HepG2 (cell line): ENCODE results near the gene RABGEF1. TPM values are rescaled to one million over a fixed set of nuclear protein-coding genes. Genes with fewer than 3 reads are reported as not detected.

Experiments
- ASH2L ChIP-seq: fragments of 300-600, 200-600 bp; sonication (generic); IDR thresholded peaks from 2 replicates; pipeline ENCODE4 v1.7.0; 2017; ENCODE audit warnings: low read depth, mild to moderate bottlenecking, moderate library complexity, mixed read lengths, low read length; ENCODE audit not compliant: insufficient read length
- BHLHE40 ChIP-seq: IDR thresholded peaks from 2 replicates; pipeline ENCODE4 v1.6.1; 2011; ENCODE audit warnings: low read length, improper control_type of control experiment
- FOSL2 ChIP-seq: sonication (generic); formaldehyde crosslinking; IDR thresholded peaks from 2 replicates; pipeline ENCODE4 v1.4.0; 2020; ENCODE audit warnings: missing genetic modification reagents
- HOMEZ ChIP-seq: IDR thresholded peaks from 2 replicates; pipeline ENCODE4 v1.6.1; 2016; ENCODE audit warnings: low read depth
- MAFG ChIP-seq: sonication (generic); formaldehyde crosslinking; IDR thresholded peaks from 2 replicates; pipeline ENCODE4 v1.5.1; 2020; ENCODE audit warnings: mild to moderate bottlenecking, missing genetic modification reagents
- MTA1 ChIP-seq: sonication (generic); formaldehyde crosslinking; IDR thresholded peaks from 2 replicates; pipeline ENCODE4 v1.4.0; 2020; ENCODE audit warnings: missing genetic modification reagents, mild to moderate bottlenecking, borderline replicate concordance
- NCOA1 ChIP-seq: sonication (generic); formaldehyde crosslinking; IDR thresholded peaks from 2 replicates; pipeline ENCODE4 v1.9.0; 2021; ENCODE audit warnings: missing genetic modification reagents
- PAX8 ChIP-seq: sonication (generic); formaldehyde crosslinking; IDR thresholded peaks from 2 replicates; pipeline ENCODE4 v1.8.0; 2022; ENCODE audit warnings: mild to moderate bottlenecking, missing genetic modification reagents, borderline replicate concordance
- REPIN1 ChIP-seq: sonication (generic); formaldehyde crosslinking; IDR thresholded peaks from 2 replicates; pipeline ENCODE4 v1.8.0; 2022; ENCODE audit warnings: missing genetic modification reagents, low read depth, mild to moderate bottlenecking, borderline replicate concordance
- SAFB2 ChIP-seq: sonication (generic); formaldehyde crosslinking; IDR thresholded peaks from 2 replicates; pipeline ENCODE4 v1.5.1; 2020; ENCODE audit warnings: missing genetic modification reagents, low read depth, mild to moderate bottlenecking, borderline replicate concordance
- SMAD9 ChIP-seq: sonication (generic); formaldehyde crosslinking; IDR thresholded peaks from 2 replicates; pipeline ENCODE4 v1.5.1; 2020; ENCODE audit warnings: mild to moderate bottlenecking, missing genetic modification reagents
- SOX6 ChIP-seq, 2 experiments: fragments of 450-650 bp in 1 of 2; sonication (generic) in 1 of 2; formaldehyde crosslinking in 1 of 2; IDR thresholded peaks; 2 replicates each; pipeline versions ENCODE4 v1.4.0 to v1.6.1; 2017 to 2020; ENCODE audit warnings: antibody characterized with exemption in 1 of 2, mild to moderate bottlenecking in 1 of 2, missing genetic modification reagents in 1 of 2
- TBX2 ChIP-seq: sonication (generic); formaldehyde crosslinking; IDR thresholded peaks from 2 replicates; pipeline ENCODE4 v1.5.0; 2020; ENCODE audit warnings: missing genetic modification reagents, mild to moderate bottlenecking, borderline replicate concordance
- THAP8 ChIP-seq: sonication (generic); formaldehyde crosslinking; IDR thresholded peaks from 2 replicates; pipeline ENCODE4 v1.5.1; 2020; ENCODE audit warnings: missing genetic modification reagents, mild to moderate bottlenecking, borderline replicate concordance
- XBP1 ChIP-seq: sonication (generic); formaldehyde crosslinking; IDR thresholded peaks from 2 replicates; pipeline ENCODE4 v1.5.0; 2020; ENCODE audit warnings: missing genetic modification reagents
- ZFP36 ChIP-seq: fragments of 150-350 bp; IDR thresholded peaks from 2 replicates; pipeline ENCODE4 v1.6.1; 2018; ENCODE audit warnings: borderline replicate concordance, low read length, low read depth; ENCODE audit not compliant: partially characterized antibody
- ZNF230 ChIP-seq: sonication (generic); formaldehyde crosslinking; IDR thresholded peaks from 2 replicates; pipeline ENCODE4 v1.4.0; 2020; ENCODE audit warnings: mild to moderate bottlenecking, missing genetic modification reagents
- ZNF33A ChIP-seq: sonication (generic); formaldehyde crosslinking; IDR thresholded peaks from 2 replicates; pipeline ENCODE4 v1.5.1; 2020; ENCODE audit warnings: missing genetic modification reagents, mild to moderate bottlenecking, moderate library complexity, borderline replicate concordance
- ZNF431 ChIP-seq: sonication (generic); formaldehyde crosslinking; IDR thresholded peaks from 2 replicates; pipeline ENCODE4 v1.9.0; 2022; ENCODE audit warnings: missing genetic modification reagents, low read depth, mild to moderate bottlenecking, borderline replicate concordance
- ZNF589 ChIP-seq: sonication (generic); formaldehyde crosslinking; conservative IDR thresholded peaks from 2 replicates; pipeline ENCODE4 v1.8.0; 2022; ENCODE audit warnings: mild to moderate bottlenecking, moderate library complexity, missing genetic modification reagents
- ZNF772 ChIP-seq: sonication (generic); formaldehyde crosslinking; IDR thresholded peaks from 2 replicates; pipeline ENCODE4 v1.5.0; 2020; ENCODE audit warnings: mild to moderate bottlenecking, missing genetic modification reagents
- ZNF883 ChIP-seq: sonication (generic); formaldehyde crosslinking; IDR thresholded peaks from 2 replicates; pipeline ENCODE4 v1.5.1; 2020; ENCODE audit warnings: mild to moderate bottlenecking, missing genetic modification reagents; ENCODE audit errors: not compliant biosample characterization
- ZSCAN30 ChIP-seq: sonication (generic); formaldehyde crosslinking; IDR thresholded peaks from 2 replicates; pipeline ENCODE4 v1.5.0; 2020; ENCODE audit warnings: mild to moderate bottlenecking, missing genetic modification reagents
- polyA plus RNA-seq, 8 experiments: library from polyadenylated mRNA; depleted of rRNA in 3 of 8; stranded (reverse) in 7 of 8; unstranded in 1 of 8; fragments of >200 nt; fragmentation: Illumina TruSeq in 4 of 8; extraction: Trizol in 4 of 8; gene quantifications; 2 replicates each; pipeline versions ENCODE4 v1.2.1 to v1.2.3, GENCODE V29; 2011 to 2016; ENCODE audit warnings: low read depth in 4 of 8, missing spikeins in 1 of 8, mixed read lengths in 1 of 8; ENCODE audit not compliant: insufficient read depth in 1 of 8
- total RNA-seq, 5 experiments: library from RNA; depleted of rRNA; stranded (reverse); fragments of >200 nt; fragmentation: Illumina TruSeq; extraction: Trizol; gene quantifications; 2 replicates each; pipeline ENCODE4 v1.2.3, GENCODE V29; 2016; ENCODE audit warnings: low read depth in 1 of 5
- TF ChIP-seq, protein P1 (sequence below): IDR thresholded peaks from 2 replicates; pipeline ENCODE4 v1.6.1; 2016; ENCODE audit warnings: missing genetic modification reagents, missing compliant biosample characterization
- TF ChIP-seq, protein P2 (sequence below): IDR thresholded peaks from 2 replicates; pipeline ENCODE4 v1.6.1; 2016; ENCODE audit warnings: control low read depth

RABGEF1 gene
- total and polyA plus RNA-seq, 2 of the 13 experiments (the other 11 are each of a cell fraction or from before 2014, with no cell fraction given): 22.7 to 35.3 TPM

DNA sequence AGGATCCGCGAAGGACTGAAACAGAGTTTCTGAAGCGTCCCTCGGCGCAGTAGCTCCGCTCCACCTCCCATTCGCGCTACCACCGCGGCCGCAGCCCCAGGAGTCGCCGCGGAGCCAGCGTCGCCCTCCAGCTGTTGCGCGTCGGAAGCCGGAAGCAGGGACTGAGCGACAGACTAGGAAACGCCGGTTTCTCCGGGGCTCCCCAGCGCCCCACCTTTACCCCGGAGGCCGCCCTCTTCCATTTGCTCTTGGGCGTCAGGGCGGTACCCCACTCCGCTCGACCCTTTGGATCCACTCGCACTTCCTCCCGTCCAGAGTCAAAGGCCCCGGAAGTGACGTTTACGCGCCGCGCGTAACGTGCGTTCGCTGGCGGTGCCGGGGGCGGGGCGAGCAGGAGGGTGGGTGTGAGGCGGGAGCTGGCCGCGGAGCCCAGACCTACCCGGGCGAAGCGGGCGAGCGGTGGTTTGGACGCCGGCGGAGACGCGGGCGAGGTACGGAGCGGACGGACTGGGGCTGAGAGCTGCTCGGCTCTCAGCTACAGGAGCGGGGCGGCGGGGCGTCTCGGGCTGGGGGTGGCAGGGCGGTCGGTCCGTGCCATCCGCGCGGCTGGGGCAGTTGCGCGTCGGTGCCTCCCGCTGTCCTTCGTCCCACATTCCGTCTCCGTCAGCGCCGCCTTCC lies at the start of gene RABGEF1 (continued):
- TF ChIP-seq BHLHE40 (0 out of 2 replicates have a peak, but pooled peaks have one; percentile 23), TBX2 (CRISPR knock-in tag) (peak; percentile 59; the same call in 1 of the 2 replicates), REPIN1 (CRISPR knock-in tag) (peak; percentile 68; the same call in 1 of the 2 replicates), SMAD9 (CRISPR knock-in tag) (no peak), SOX6 (IDR thresholded peaks at IDR 0.05) (no peak), SOX6 (CRISPR knock-in tag; IDR thresholded peaks at IDR 0.05) (peak; percentile 31), HOMEZ (CRISPR knock-in tag) (peak; percentile 80; the same call in 1 of the 2 replicates), SAFB2 (CRISPR knock-in tag) (peak; percentile 90), ASH2L (peak; percentile 20), FOSL2 (CRISPR knock-in tag) (peak; percentile 33; the same call in 1 of the 2 replicates), ZNF589 (no peak), ZNF431 (0 out of 2 replicates have a peak, but pooled peaks have one; percentile 39), NCOA1 (peak; percentile 94), ZNF33A (CRISPR knock-in tag) (no peak), XBP1 (CRISPR knock-in tag) (no peak), MAFG (CRISPR knock-in tag) (no peak), ZNF772 (CRISPR knock-in tag) (peak; percentile 70; the same call in 1 of the 2 replicates), ZNF883 (peak; percentile 51), ZNF230 (0 out of 2 replicates have a peak, but pooled peaks have one; percentile 36), ZSCAN30 (no peak), ZFP36 (no peak), PAX8 (CRISPR knock-in tag) (peak; percentile 62; the same call in 1 of the 2 replicates), THAP8 (CRISPR knock-in tag) (peak; percentile 49; the same call in 1 of the 2 replicates), MTA1 (CRISPR knock-in tag) (peak; percentile 67)
- TF ChIP-seq, protein P1, sequence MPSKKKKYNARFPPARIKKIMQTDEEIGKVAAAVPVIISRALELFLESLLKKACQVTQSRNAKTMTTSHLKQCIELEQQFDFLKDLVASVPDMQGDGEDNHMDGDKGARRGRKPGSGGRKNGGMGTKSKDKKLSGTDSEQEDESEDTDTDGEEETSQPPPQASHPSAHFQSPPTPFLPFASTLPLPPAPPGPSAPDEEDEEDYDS (CRISPR knock-in tag): peak; percentile 91
- TF ChIP-seq, protein P2, sequence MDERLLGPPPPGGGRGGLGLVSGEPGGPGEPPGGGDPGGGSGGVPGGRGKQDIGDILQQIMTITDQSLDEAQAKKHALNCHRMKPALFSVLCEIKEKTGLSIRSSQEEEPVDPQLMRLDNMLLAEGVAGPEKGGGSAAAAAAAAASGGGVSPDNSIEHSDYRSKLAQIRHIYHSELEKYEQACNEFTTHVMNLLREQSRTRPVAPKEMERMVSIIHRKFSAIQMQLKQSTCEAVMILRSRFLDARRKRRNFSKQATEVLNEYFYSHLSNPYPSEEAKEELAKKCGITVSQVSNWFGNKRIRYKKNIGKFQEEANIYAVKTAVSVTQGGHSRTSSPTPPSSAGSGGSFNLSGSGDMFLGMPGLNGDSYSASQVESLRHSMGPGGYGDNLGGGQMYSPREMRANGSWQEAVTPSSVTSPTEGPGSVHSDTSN (CRISPR knock-in tag): no peak
